ENCODE results near the gene CLIP2. TPM values are rescaled to one million over a fixed set of nuclear protein-coding genes. Genes with fewer than 3 reads are reported as not detected.

Gene CLIP2
- total and polyA plus RNA-seq, 2 of the 4 experiments (the other 2 are of a cell fraction): 18.1 to 20.7 TPM

DNA sequence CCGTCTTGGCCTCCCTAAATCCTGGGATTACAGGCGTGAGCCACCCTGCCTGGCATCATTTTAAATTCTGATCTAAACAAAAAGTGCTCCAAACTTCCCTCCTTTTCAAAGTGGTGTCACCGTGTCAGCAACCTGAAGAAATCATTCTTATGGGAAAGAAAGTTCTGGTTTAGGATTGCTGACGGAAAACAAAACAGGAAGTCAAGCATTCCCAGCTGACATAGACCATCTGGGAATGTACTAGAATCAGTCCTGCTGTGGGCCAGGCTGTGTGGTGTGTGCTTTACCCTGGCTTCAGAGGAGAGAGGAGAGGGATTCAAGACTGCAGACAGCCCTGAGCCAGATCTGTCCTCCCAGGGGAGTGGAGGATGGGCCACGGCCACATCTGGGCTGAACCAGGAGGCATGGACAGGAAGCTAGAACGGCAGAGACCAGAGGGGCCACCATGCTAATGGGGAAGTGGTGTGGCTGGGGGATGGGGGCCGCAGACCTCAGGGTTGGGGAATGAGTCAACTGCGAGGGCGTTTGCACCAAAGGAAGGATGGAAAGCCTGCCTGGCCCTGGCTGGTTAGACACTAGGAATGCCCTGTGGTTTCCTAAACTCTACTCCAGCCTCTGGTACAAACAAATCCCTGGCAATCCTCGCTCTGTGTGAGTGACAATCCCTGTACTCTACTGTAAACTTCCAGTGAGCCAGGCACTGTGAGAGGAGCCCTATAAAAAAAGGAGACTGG, 16.7 kb upstream of the CLIP2 start (continued):
- TF ChIP-seq, protein P1, sequence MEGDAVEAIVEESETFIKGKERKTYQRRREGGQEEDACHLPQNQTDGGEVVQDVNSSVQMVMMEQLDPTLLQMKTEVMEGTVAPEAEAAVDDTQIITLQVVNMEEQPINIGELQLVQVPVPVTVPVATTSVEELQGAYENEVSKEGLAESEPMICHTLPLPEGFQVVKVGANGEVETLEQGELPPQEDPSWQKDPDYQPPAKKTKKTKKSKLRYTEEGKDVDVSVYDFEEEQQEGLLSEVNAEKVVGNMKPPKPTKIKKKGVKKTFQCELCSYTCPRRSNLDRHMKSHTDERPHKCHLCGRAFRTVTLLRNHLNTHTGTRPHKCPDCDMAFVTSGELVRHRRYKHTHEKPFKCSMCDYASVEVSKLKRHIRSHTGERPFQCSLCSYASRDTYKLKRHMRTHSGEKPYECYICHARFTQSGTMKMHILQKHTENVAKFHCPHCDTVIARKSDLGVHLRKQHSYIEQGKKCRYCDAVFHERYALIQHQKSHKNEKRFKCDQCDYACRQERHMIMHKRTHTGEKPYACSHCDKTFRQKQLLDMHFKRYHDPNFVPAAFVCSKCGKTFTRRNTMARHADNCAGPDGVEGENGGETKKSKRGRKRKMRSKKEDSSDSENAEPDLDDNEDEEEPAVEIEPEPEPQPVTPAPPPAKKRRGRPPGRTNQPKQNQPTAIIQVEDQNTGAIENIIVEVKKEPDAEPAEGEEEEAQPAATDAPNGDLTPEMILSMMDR (conservative IDR thresholded peaks at IDR 0.05; ENCODE audit: low read depth, low read length): no peak
- 0 out of 2 replicates have a peak, but pooled peaks have one; percentile 5 for TF ChIP-seq NFE2L2 (IDR thresholded peaks at IDR 0.05; ENCODE audit: low read depth, low read length)
- peak; percentile 85 for TF ChIP-seq FOS (IDR thresholded peaks at IDR 0.05; ENCODE audit: low read depth, low read length)
- TF ChIP-seq, protein P2, sequence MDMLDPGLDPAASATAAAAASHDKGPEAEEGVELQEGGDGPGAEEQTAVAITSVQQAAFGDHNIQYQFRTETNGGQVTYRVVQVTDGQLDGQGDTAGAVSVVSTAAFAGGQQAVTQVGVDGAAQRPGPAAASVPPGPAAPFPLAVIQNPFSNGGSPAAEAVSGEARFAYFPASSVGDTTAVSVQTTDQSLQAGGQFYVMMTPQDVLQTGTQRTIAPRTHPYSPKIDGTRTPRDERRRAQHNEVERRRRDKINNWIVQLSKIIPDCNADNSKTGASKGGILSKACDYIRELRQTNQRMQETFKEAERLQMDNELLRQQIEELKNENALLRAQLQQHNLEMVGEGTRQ (IDR thresholded peaks at IDR 0.05; ENCODE audit: low read depth, low read length): no peak
